ENCODE data around the gene C16orf89. TPM values are rescaled to one million over a fixed set of nuclear protein-coding genes. Genes with fewer than 3 reads are reported as not detected.

The C16orf89 gene
- polyA plus RNA-seq, 2 donors, result 0.26 to 0.88 TPM

DNA sequence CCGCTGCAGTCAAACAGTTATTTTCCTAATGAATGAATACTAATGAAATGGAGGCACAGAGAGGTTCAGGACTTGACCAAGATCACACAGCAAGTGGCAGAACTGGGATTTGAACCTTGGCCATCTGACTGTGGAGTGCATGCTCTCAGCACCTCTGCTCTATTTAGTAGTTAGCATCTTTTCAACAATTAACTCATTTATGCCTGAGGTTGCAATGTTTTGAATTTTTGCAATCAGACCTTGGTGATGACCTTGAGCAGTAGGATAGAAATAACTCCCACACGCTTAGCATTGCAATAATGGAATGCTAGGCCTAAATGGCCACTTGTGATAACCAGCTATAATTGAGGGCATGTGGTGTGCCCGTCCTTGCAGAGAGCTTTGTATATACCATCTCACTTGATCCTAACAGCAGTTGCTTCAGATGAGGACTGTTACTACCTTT lies 63.0 kb downstream of the C16orf89 start:
- Histone ChIP-seq H3K36me3 (ENCODE audit: control insufficient read depth in 2 of 2, insufficient read depth in 2 of 2, low read length in 1 of 2) (no peaks in the 10 kb centered on the region), H3K4me3 (ENCODE audit: low read depth in 1 of 2, low read length in 2 of 2) (no peak overlapping the region), H3K9me3 (ENCODE audit: control insufficient read depth in 2 of 2, insufficient read depth in 1 of 2, low read depth in 1 of 2, low read length in 1 of 2) (no peaks in the 10 kb centered on the region), H3K27me3 (ENCODE audit: control insufficient read depth in 1 of 2, insufficient read depth in 2 of 2, low read length in 2 of 2) (no peaks in the 10 kb centered on the region), H3K4me1 (ENCODE audit: control insufficient read depth in 2 of 2, insufficient read depth in 2 of 2, low read length in 1 of 2) (no peaks in the 10 kb centered on the region), H3K27ac (ENCODE audit: low read depth in 2 of 2, low read length in 1 of 2) (no peak overlapping the region)
- WGBS, 2 donors, result 77% methylated on average over 3 of the region's 3 CpGs

DNA sequence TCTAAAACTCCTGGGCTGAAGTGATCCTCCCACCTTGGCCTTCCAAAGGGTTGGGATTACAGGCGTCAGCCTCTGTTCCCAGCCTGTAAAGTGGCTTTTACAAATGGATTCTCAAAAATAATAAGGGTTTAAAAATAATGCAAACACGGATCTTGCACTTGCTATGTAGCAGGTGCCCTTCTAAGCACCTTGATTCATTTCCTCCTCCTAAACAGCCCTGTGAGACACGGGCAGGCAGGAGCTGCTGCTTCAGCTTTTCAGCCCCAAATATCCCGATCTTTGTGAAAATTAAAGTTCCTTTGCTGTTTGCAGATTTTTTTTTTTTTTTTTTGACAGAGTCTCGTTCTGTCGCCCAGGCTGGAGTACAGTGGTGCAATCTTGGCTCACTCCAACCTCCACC lies 63.8 kb downstream of the C16orf89 start:
- no peaks in the 10 kb centered on the region for H3K36me3 ChIP-seq (ENCODE audit: control insufficient read depth in 2 of 2, insufficient read depth in 2 of 2, low read length in 1 of 2)
- 64 to 67% methylated on average over 6 of the region's 6 CpGs for WGBS, 2 donors
- H3K4me3 ChIP-seq (ENCODE audit: low read depth in 1 of 2, low read length in 2 of 2), result no peak overlapping the region
- no peak overlapping the region for H3K27ac ChIP-seq (ENCODE audit: low read depth in 2 of 2, low read length in 1 of 2)
- H3K9me3 ChIP-seq (ENCODE audit: control insufficient read depth in 2 of 2, insufficient read depth in 1 of 2, low read depth in 1 of 2, low read length in 1 of 2), result no peaks in the 10 kb centered on the region
- no peaks in the 10 kb centered on the region for H3K27me3 ChIP-seq (ENCODE audit: control insufficient read depth in 1 of 2, insufficient read depth in 2 of 2, low read length in 2 of 2)
- no peaks in the 10 kb centered on the region for H3K4me1 ChIP-seq (ENCODE audit: control insufficient read depth in 2 of 2, insufficient read depth in 2 of 2, low read length in 1 of 2)

DNA sequence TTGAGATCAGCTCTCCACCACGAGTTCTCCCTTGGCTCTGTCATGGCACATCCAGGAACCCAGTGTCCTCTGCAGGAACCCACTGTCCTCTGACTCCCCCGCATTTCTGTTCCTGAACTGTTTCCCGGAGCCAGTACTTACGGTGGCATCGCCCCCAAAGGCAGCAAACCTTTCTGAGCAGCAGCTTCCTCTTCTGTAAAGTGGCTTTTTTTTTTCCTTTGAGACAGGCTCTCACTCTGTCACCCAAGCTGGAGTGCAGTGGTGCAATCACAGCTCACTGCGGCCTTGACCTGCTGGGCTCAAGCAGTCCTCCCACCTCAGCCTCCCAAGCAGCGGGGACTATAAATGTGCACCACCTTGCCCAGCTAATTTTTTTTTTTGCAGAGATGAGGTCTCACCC lies 64.2 kb downstream of the C16orf89 start:
- Histone ChIP-seq H3K9me3 (ENCODE audit: control insufficient read depth in 2 of 2, insufficient read depth in 1 of 2, low read depth in 1 of 2, low read length in 1 of 2) (no peaks in the 10 kb centered on the region), H3K27me3 (ENCODE audit: control insufficient read depth in 1 of 2, insufficient read depth in 2 of 2, low read length in 2 of 2) (no peaks in the 10 kb centered on the region), H3K27ac (ENCODE audit: low read depth in 2 of 2, low read length in 1 of 2) (no peak overlapping the region), H3K4me1 (ENCODE audit: control insufficient read depth in 2 of 2, insufficient read depth in 2 of 2, low read length in 1 of 2) (no peaks in the 10 kb centered on the region), H3K4me3 (ENCODE audit: low read depth in 1 of 2, low read length in 2 of 2) (no peak overlapping the region), H3K36me3 (ENCODE audit: control insufficient read depth in 2 of 2, insufficient read depth in 2 of 2, low read length in 1 of 2) (no peaks in the 10 kb centered on the region)
- WGBS, 2 donors, result 70 to 77% methylated on average over 7 of the region's 7 CpGs

DNA sequence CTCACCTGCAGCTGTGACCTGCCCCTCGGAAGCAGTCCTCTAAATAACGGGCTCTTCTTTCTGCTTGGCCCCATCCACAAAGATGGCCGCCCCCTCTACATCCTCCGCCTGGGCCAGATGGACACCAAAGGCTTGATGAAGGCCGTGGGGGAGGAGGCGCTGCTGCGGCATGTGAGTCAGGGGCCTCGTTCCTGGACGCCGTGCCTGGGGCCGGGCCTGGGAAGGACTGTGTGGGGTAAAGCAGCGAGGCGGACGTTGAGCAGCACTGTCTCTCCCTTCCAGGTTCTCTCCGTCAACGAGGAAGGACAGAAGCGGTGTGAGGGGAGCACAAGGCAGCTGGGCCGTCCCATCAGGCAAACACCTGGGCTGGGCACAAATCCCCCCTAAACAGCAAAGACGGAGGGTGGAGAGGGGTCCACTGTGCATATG lies 65.2 kb downstream of the C16orf89 start:
- WGBS, 2 donors, result 88 to 91% methylated on average over 19 of the region's 19 CpGs

DNA sequence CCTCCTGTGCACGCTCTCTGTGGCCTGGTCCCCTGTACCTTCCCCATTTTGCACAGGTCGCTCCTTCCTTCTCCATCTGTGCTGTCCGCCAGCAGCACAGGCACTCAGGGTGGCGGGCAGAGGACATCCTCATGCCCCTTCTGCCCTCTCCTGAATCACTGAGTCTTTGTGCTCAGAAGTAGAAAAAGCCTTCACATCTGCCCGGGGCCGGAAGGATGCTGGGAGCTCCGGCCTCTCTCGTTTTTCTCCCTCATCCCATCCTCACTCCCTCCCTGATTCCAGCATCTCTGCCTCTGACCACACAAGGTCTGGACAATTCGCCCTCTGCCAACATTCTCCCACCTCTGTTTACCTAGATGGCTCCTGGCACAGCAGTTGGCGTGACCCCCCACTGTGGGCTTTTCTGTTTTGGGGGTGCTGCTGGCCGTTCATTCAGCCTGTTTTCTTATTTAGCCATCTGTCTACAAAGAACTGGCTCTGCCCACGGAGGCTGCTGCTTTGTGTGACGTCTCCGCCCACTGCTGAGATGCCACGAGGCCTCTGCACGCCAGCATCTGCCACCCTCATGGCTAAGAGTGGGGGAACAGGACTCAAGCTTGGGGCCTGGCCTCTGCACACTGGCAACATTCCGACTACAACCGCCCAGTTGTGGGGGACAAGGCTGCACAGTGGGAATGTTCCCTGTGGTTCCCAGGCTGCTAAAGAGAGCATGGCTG lies 70.9 kb downstream of the C16orf89 start:
- 68 to 76% methylated on average over 17 to 18 of the region's 18 CpGs for WGBS, 2 donors
- no peaks in the 10 kb centered on the region for H3K36me3 ChIP-seq (ENCODE audit: control insufficient read depth in 2 of 2, insufficient read depth in 2 of 2, low read length in 1 of 2)
- no peaks in the 10 kb centered on the region for H3K27me3 ChIP-seq (ENCODE audit: control insufficient read depth in 1 of 2, insufficient read depth in 2 of 2, low read length in 2 of 2)
- no peak overlapping the region for H3K4me3 ChIP-seq (ENCODE audit: low read depth in 1 of 2, low read length in 2 of 2)
- no peaks in the 10 kb centered on the region for H3K4me1 ChIP-seq (ENCODE audit: control insufficient read depth in 2 of 2, insufficient read depth in 2 of 2, low read length in 1 of 2)
- H3K27ac ChIP-seq (ENCODE audit: low read depth in 2 of 2, low read length in 1 of 2), result no peak overlapping the region
- no peaks in the 10 kb centered on the region for H3K9me3 ChIP-seq (ENCODE audit: control insufficient read depth in 2 of 2, insufficient read depth in 1 of 2, low read depth in 1 of 2, low read length in 1 of 2)

More for the DNA sequence above, 65.2 kb downstream of the C16orf89 start:
- Histone ChIP-seq H3K4me3 (ENCODE audit: low read depth in 1 of 2, low read length in 2 of 2) (no peak overlapping the region), H3K27me3 (ENCODE audit: control insufficient read depth in 1 of 2, insufficient read depth in 2 of 2, low read length in 2 of 2) (no peaks in the 10 kb centered on the region), H3K9me3 (ENCODE audit: control insufficient read depth in 2 of 2, insufficient read depth in 1 of 2, low read depth in 1 of 2, low read length in 1 of 2) (no peaks in the 10 kb centered on the region), H3K36me3 (ENCODE audit: control insufficient read depth in 2 of 2, insufficient read depth in 2 of 2, low read length in 1 of 2) (no peaks in the 10 kb centered on the region), H3K4me1 (ENCODE audit: control insufficient read depth in 2 of 2, insufficient read depth in 2 of 2, low read length in 1 of 2) (no peaks in the 10 kb centered on the region), H3K27ac (ENCODE audit: low read depth in 2 of 2, low read length in 1 of 2) (no peak overlapping the region)

Other genes with a start within 250 kb of the C16orf89 start
- gene GLYR1, start 218.7 kb downstream of the C16orf89 start, polyA plus RNA-seq, result 10 to 100 TPM; 34.3 to 35.6 TPM
- 1 to 10 TPM; 5.1 to 7.7 TPM for gene UBN1, start 218.5 kb downstream of the C16orf89 start, polyA plus RNA-seq
- 100 to 1,000 TPM; 561 to 739 TPM for gene PPL, start 128.8 kb downstream of the C16orf89 start, polyA plus RNA-seq
- under 1 TPM; 0.19 to 0.49 TPM for gene SEC14L5, start 107.6 kb downstream of the C16orf89 start, polyA plus RNA-seq
- 1 to 10 TPM; 5.5 to 9.6 TPM for gene NAGPA, start 32.0 kb downstream of the C16orf89 start, polyA plus RNA-seq
- gene ALG1, start 5.9 kb upstream of the C16orf89 start, polyA plus RNA-seq, result 10 to 100 TPM in 1 of 2 donors, 1 to 10 TPM in 1; 7.6 to 12.5 TPM
- 1 to 10 TPM; 4.4 to 8.4 TPM for gene EEF2KMT, start 31.8 kb upstream of the C16orf89 start, polyA plus RNA-seq

Measured in esophagus (tissue), 2 donors.